GM13976 (cell line): Measurements from ENCODE around the gene FABP7.

Experiments used
- DNase-seq: peaks from one replicate; pipeline ENCODE4 v3.0.0; 2012; ENCODE audit warnings: low spot score
- in situ Hi-C: fragments of 300-500 bp; cut with MboI; formaldehyde crosslinking; loops from one replicate; pipeline ENCODE4 v1.12.0; 2022; ENCODE audit warnings: low sequenced_read_pairs, mixed read lengths, inconsistent platforms; ENCODE audit not compliant: unreplicated experiment
- TF ChIP-seq, protein P1 (sequence below): IDR thresholded peaks from 2 replicates; pipeline ENCODE4 v1.5.1; 2012; ENCODE audit warnings: borderline replicate concordance, mild to moderate bottlenecking; ENCODE audit not compliant: insufficient read depth; ENCODE audit errors: extremely low read depth, missing control alignments, control extremely low read depth

The FABP7 gene

DNA sequence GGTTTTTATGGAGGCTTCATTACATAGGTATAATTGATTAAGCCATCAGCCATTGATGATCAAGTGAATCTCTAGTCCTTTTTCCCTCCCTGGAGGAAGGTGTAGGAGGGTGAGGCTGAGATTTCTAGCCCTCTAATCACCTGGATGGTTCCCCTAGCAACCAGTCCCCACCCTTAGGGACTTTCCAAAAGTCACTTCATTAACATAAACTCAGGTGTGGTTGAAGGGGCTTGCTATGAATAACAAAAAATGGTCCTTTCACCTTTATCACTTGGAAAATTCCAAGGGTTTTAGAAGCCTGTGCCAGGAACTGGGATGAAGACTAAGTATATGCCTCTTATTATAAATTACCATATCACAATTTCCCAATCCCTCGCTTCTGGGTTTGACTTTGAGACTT is 49.9 kb downstream of the FABP7 start:
- no peak for DNase-seq
- in situ Hi-C loops: no loop called here
- TF ChIP-seq, protein P1, sequence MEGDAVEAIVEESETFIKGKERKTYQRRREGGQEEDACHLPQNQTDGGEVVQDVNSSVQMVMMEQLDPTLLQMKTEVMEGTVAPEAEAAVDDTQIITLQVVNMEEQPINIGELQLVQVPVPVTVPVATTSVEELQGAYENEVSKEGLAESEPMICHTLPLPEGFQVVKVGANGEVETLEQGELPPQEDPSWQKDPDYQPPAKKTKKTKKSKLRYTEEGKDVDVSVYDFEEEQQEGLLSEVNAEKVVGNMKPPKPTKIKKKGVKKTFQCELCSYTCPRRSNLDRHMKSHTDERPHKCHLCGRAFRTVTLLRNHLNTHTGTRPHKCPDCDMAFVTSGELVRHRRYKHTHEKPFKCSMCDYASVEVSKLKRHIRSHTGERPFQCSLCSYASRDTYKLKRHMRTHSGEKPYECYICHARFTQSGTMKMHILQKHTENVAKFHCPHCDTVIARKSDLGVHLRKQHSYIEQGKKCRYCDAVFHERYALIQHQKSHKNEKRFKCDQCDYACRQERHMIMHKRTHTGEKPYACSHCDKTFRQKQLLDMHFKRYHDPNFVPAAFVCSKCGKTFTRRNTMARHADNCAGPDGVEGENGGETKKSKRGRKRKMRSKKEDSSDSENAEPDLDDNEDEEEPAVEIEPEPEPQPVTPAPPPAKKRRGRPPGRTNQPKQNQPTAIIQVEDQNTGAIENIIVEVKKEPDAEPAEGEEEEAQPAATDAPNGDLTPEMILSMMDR: no peak

DNA sequence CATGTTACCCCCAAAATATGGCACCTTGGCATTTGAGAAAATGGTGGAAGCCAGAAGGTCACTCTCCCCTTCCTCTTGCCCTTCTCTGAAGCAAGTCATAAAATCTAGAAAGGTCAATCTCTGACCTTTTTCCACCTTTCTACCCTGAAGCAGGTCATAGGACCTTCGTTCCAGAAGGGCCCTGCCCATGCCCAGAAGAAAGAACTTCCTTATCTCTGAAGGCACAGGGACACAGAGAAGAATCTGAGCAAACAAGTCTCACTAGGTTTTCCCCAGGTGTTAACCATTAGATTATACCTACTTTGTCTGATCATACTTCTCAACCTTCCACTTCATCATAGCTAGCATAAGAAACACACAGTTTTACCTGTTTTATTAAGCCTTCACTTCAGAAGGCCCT is 52.0 kb downstream of the FABP7 start:
- in situ Hi-C loops: loop anchor here (10.0 kb wide), 1 partner anchor 87 kb away; no protein-coding TSS in a partner anchor
- no peak for DNase-seq
- TF ChIP-seq, protein P1: no peak

DNA sequence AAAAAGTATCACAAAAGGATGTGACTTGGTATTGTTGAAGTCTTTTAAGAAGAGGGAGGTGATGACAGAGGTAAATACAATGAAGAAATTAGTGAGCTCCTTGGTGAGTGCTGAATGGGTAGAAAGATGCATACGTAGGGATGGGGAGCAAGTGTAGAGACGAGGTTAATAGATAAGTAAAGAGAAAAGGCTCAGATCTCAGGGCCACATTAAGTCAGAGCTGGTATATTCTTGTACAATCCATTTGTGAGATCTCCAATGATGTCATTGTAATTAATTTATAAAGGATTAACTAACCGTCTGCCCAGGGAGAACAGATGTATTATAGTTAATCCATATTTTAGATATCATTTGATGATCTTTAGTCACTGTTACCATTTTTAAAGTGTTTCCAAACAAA is 52.9 kb downstream of the FABP7 start:
- in situ Hi-C loops: loop anchor here (10.0 kb wide), 1 partner anchor 88 kb away; no protein-coding TSS in a partner anchor
- TF ChIP-seq, protein P1: no peak
- no peak for DNase-seq

DNA sequence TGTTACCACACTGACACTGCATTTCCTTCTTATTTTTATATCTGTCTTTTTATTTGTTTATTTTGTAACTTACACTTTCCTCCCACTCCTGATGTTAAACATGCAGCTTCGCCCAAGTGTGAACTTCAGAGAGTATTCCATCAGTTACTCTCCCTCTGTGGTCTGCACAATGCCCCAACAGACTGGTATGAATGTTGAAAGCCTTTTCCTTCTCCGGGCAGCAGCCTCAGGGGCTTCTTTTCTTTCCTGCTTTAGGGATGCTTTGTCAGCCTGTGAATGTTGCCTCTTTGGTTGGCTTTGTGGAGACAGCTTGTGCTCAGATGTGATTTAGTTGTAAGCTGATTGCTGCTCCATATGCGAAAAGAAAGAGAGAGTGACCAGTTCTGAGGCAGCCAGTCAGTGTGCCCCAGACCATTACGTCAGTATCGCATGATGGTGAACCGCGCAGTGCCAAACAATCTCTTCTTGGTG is 53.5 kb downstream of the FABP7 start:
- DNase-seq: no peak
- in situ Hi-C loops: loop anchor here (10.0 kb wide), 1 partner anchor 88 kb away; no protein-coding TSS in a partner anchor

More for the DNA sequence above, 53.5 kb downstream of the FABP7 start:
- TF ChIP-seq, protein P1: no peak
